B cell (primary cell): Measurements from ENCODE around the gene CTIF.

Experiments used
- CTCF ChIP-seq: fragments of 200-600 bp; IDR thresholded peaks from one replicate; pipeline ENCODE4 v1.8.0; 2022; ENCODE audit warnings: antibody characterized with exemption, mild to moderate bottlenecking
- EZH2 ChIP-seq: IDR thresholded peaks from 2 replicates; pipeline ENCODE4 v1.6.1; 2012; ENCODE audit warnings: borderline replicate concordance, low read depth, mild to moderate bottlenecking, moderate library complexity, low read length; ENCODE audit not compliant: insufficient read depth, poor library complexity, severe bottlenecking

GRCh38 chr18:48879008-48879431, 340.2 kb downstream of the CTIF start:
- TF ChIP-seq CTCF, result no peak
- no peak for TF ChIP-seq EZH2
